DOHH2 (cell line): Measurements from ENCODE around the gene NOS1.

ENCODE experiments used
- EZH2phosphoT487 ChIP-seq: fragments of 200-600 bp; sonication (generic); IDR thresholded peaks from 2 replicates; pipeline ENCODE4 v1.6.1; 2017; ENCODE audit warnings: borderline replicate concordance, mild to moderate bottlenecking, antibody characterized with exemption, low read length, moderate library complexity, mixed read lengths
- TF ChIP-seq, protein P1 (sequence below): fragments of 200-600 bp; sonication (generic); IDR thresholded peaks from one replicate; pipeline ENCODE4 v1.5.1; 2014; ENCODE audit warnings: antibody characterized with exemption, mild to moderate bottlenecking, low read depth, low read length; ENCODE audit not compliant: poor library complexity, severe bottlenecking

DNA sequence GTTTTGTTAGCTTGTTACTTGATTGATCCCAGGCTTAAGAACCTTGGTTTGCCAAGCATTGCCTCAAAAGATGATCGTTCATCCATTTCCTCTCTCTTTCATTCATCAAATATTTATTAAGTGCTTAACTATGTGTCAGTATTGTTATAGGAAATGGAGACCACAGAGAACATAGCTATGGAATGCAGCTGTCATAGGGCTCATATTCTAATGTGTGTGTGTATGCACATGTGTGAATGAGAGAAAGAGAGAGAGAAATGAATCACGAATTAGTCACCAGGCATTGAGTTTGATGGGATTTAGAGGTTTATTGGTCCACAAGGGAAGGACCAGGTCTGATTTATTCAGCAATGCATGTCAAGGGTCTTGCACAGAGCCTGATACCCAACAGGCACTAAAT, 100.2 kb downstream of the NOS1 start:
- TF ChIP-seq, protein P1, sequence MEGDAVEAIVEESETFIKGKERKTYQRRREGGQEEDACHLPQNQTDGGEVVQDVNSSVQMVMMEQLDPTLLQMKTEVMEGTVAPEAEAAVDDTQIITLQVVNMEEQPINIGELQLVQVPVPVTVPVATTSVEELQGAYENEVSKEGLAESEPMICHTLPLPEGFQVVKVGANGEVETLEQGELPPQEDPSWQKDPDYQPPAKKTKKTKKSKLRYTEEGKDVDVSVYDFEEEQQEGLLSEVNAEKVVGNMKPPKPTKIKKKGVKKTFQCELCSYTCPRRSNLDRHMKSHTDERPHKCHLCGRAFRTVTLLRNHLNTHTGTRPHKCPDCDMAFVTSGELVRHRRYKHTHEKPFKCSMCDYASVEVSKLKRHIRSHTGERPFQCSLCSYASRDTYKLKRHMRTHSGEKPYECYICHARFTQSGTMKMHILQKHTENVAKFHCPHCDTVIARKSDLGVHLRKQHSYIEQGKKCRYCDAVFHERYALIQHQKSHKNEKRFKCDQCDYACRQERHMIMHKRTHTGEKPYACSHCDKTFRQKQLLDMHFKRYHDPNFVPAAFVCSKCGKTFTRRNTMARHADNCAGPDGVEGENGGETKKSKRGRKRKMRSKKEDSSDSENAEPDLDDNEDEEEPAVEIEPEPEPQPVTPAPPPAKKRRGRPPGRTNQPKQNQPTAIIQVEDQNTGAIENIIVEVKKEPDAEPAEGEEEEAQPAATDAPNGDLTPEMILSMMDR, result no peak
- TF ChIP-seq EZH2phosphoT487, result no peak
